Sigmoid colon (tissue), 4 donors: Measurements from ENCODE around the gene AMPD1.

Experiments used
- EP300 ChIP-seq, 4 donors: sonication (generic); formaldehyde crosslinking; IDR thresholded peaks; one replicate each; pipeline ENCODE4 v1.6.1; 2017; ENCODE audit warnings: antibody characterized with exemption in 4 of 4
- POLR2A ChIP-seq, 2 donors: fragments of 450-650 bp; IDR thresholded peaks; one replicate each; pipeline ENCODE4 v1.6.1; 2016; ENCODE audit warnings: antibody characterized with exemption in 2 of 2, mild to moderate bottlenecking in 2 of 2, moderate library complexity in 2 of 2
- POLR2AphosphoS5 ChIP-seq, 4 donors: sonication (generic); formaldehyde crosslinking; IDR thresholded peaks; one replicate each; pipeline ENCODE4 v1.6.1; 2017; ENCODE audit warnings: antibody characterized with exemption in 4 of 4
- TF ChIP-seq, protein P1 (sequence below), 4 experiments: fragments of 450-650 bp in 3 of 4; fragments of 200-600 bp in 1 of 4; IDR thresholded peaks; one replicate each; pipeline ENCODE4 v1.5.1; 2016 to 2019; ENCODE audit warnings: antibody characterized with exemption in 4 of 4, mild to moderate bottlenecking in 3 of 4, moderate library complexity in 2 of 4

DNA sequence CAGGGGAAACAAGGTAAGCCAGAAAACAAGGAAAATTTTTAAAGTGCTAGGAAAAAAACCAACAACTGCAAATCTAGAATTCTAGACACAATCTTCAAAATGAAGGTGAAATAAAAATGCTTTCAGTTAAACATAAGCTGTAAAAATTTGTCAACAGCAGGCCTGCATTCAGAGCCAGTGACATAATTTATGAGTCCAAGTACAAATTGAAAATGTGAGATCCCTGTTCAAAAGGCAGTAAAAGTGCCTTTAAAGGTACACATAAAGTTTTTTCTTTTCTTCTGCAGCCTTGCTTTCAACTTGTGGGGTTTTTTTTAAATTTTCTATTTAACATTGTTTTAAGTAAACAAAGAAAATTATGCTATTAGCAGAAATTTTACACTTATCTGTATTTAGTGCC lies 62.9 kb downstream of the AMPD1 start:
- TF ChIP-seq, protein P1, sequence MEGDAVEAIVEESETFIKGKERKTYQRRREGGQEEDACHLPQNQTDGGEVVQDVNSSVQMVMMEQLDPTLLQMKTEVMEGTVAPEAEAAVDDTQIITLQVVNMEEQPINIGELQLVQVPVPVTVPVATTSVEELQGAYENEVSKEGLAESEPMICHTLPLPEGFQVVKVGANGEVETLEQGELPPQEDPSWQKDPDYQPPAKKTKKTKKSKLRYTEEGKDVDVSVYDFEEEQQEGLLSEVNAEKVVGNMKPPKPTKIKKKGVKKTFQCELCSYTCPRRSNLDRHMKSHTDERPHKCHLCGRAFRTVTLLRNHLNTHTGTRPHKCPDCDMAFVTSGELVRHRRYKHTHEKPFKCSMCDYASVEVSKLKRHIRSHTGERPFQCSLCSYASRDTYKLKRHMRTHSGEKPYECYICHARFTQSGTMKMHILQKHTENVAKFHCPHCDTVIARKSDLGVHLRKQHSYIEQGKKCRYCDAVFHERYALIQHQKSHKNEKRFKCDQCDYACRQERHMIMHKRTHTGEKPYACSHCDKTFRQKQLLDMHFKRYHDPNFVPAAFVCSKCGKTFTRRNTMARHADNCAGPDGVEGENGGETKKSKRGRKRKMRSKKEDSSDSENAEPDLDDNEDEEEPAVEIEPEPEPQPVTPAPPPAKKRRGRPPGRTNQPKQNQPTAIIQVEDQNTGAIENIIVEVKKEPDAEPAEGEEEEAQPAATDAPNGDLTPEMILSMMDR (IDR thresholded peaks at IDR 0.05), result no peak
- TF ChIP-seq POLR2A (IDR thresholded peaks at IDR 0.05) (no peak), POLR2AphosphoS5 (IDR thresholded peaks at IDR 0.05) (no peak), EP300 (IDR thresholded peaks at IDR 0.05) (no peak)
